Smooth muscle cell (in vitro differentiated cells): ENCODE results near the gene C8G. TPM values are rescaled to one million over a fixed set of nuclear protein-coding genes. Genes with fewer than 3 reads are reported as not detected.

ENCODE experiments used
- DNase-seq: peaks from one replicate; lab custom pipeline; 2025; ENCODE audit not compliant: unreplicated experiment; lab: John Stamatoyannopoulos, UW
- H2AFZ ChIP-seq: fragments of 200-600 bp; sonication (generic); 2 replicates; pipeline ENCODE4 v1.6.0; 2016; ENCODE audit warnings: antibody characterized with exemption, low read depth, mild to moderate bottlenecking
- H3F3A ChIP-seq: fragments of 200-600 bp; sonication (generic); 2 replicates; pipeline ENCODE4 v1.6.0; 2017; ENCODE audit warnings: antibody characterized with exemption, low read depth
- H3K27ac ChIP-seq: fragments of 200-600 bp; sonication (generic); 2 replicates; pipeline ENCODE4 v1.5.1; 2016; ENCODE audit warnings: low read depth, mild to moderate bottlenecking
- H3K27me3 ChIP-seq: fragments of 200-600 bp; sonication (generic); 2 replicates; pipeline ENCODE4 v1.6.1; 2016; ENCODE audit warnings: low read depth, mild to moderate bottlenecking
- H3K36me3 ChIP-seq: fragments of 200-600 bp; sonication (generic); 2 replicates; pipeline ENCODE4 v1.5.1; 2016; ENCODE audit warnings: low read depth
- H3K4me1 ChIP-seq: fragments of 200-600 bp; sonication (generic); 2 replicates; pipeline ENCODE4 v1.5.1; 2016; ENCODE audit warnings: low read depth
- H3K4me2 ChIP-seq: fragments of 200-600 bp; sonication (generic); 2 replicates; pipeline ENCODE4 v1.6.0; 2016; ENCODE audit warnings: mild to moderate bottlenecking
- H3K4me3 ChIP-seq: fragments of 200-600 bp; sonication (generic); 2 replicates; pipeline ENCODE4 v1.5.1; 2016; ENCODE audit warnings: mild to moderate bottlenecking
- H3K79me2 ChIP-seq: fragments of 200-600 bp; sonication (generic); 2 replicates; pipeline ENCODE4 v1.6.0; 2016; ENCODE audit warnings: low read depth, mild to moderate bottlenecking
- H3K9ac ChIP-seq: fragments of 200-600 bp; sonication (generic); 2 replicates; pipeline ENCODE4 v1.6.0; 2016; ENCODE audit warnings: low read depth
- H3K9me3 ChIP-seq: fragments of 200-600 bp; sonication (generic); replicated peaks from 2 replicates; pipeline ENCODE4 v1.5.1; 2016; ENCODE audit warnings: low read depth
- H4K20me1 ChIP-seq: fragments of 200-600 bp; sonication (generic); 2 replicates; pipeline ENCODE4 v1.6.0; 2016; ENCODE audit warnings: low read depth
- CTCF ChIP-seq: fragments of 200-600 bp; sonication (generic); IDR thresholded peaks from 2 replicates; pipeline ENCODE4 v1.5.1; 2017; ENCODE audit warnings: borderline replicate concordance, mild to moderate bottlenecking, antibody characterized with exemption; ENCODE audit not compliant: insufficient read depth, poor library complexity, severe bottlenecking
- WGBS: methylation state at CpG from one replicate; pipeline ENCODE4 v1.1.7; 2016; ENCODE audit warnings: low lambda C conversion rate; 5-methylcytosine and 5-hydroxymethylcytosine counted together
- polyA plus RNA-seq: library from polyadenylated mRNA; unstranded; fragments of >200 nt; fragmentation: Nextera tagmentation; extraction: Ambion mirVana; gene quantifications from 2 replicates; pipeline ENCODE4 v1.2.1, GENCODE V29; 2016
- total RNA-seq: library from RNA; depleted of rRNA; stranded (reverse); fragments of >200 nt; gene quantifications from 2 replicates; pipeline ENCODE4 v1.2.3, GENCODE V29; 2014

The C8G gene
- total and polyA plus RNA-seq, 2 experiments from 2014 or later: 1.4 TPM; not detected in 1

GRCh38 chr9:136977223-136977622 is 32.2 kb downstream of the C8G start, which contains the start of gene PTGDS:
TSS of gene PTGDS (plus strand) at chr9:136977504. CDS start at chr9:136977579, 75 bp downstream.
- Histone ChIP-seq H4K20me1 (peaks cover 9% of the 10 kb centered on the region), H2AFZ (peak within 1 kb of the TSS; percentile 89), H3K27me3 (no peaks in the 10 kb centered on the region), H3K4me3 (peak within 1 kb of the TSS; percentile 48), H3K36me3 (no peaks in the 10 kb centered on the region), H3F3A (no peaks in the 10 kb centered on the region), H3K9me3 (no peaks in the 10 kb centered on the region), H3K4me2 (peak within 1 kb of the TSS; percentile 82), H3K4me1 (peaks cover 4% of the 10 kb centered on the region), H3K79me2 (no peaks in the 10 kb centered on the region), H3K9ac (no peak within 1 kb of the TSS), H3K27ac (no peak within 1 kb of the TSS)
- peak; percentile 65 for DNase-seq
- TF ChIP-seq CTCF: no peak
- WGBS: 52% methylated on average over 10 of the region's 10 CpGs

DNA sequence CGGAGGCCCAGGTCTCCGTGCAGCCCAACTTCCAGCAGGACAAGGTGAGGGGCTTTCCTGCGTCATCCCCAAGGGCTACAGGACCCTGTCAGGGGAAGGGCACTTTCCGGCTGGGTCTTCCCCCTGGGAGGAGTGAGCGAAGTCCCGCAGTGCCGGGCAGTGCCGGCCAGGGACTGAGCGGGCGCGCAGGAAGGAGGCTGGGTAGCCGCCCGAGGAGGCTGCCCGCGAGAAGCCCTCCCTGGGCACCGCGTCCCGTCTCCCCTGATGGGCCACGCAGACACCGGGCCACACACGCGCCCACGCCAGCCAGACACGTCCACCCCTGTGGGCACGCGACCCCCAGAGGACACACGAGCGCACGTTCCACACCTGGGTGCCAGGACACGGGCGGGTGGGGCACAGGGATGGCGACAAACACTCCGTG is 32.6 kb downstream of the C8G start:
- H2AFZ ChIP-seq: peak overlapping the region; percentile 89
- H3K9ac ChIP-seq: no peak overlapping the region
- no peaks in the 10 kb centered on the region for H3K9me3 ChIP-seq
- H3K4me3 ChIP-seq: peak overlapping the region; percentile 48
- no peaks in the 10 kb centered on the region for H3F3A ChIP-seq
- no peaks in the 10 kb centered on the region for H3K79me2 ChIP-seq
- H3K27me3 ChIP-seq: no peaks in the 10 kb centered on the region
- peak overlapping the region; percentile 82 for H3K4me2 ChIP-seq
- no peak overlapping the region for H3K27ac ChIP-seq
- H3K36me3 ChIP-seq: no peaks in the 10 kb centered on the region
- peak; percentile 65 for DNase-seq
- 17% methylated on average over 33 of the region's 33 CpGs for WGBS
- no peak for TF ChIP-seq CTCF
- peaks cover 9% of the 10 kb centered on the region for H4K20me1 ChIP-seq
- H3K4me1 ChIP-seq: peaks cover 4% of the 10 kb centered on the region

- H2AFZ ChIP-seq: peak overlapping the region; percentile 89
- H3K79me2 ChIP-seq: no peaks in the 10 kb centered on the region
- H3K9ac ChIP-seq: no peak overlapping the region
- H3K4me3 ChIP-seq: peak overlapping the region; percentile 48
- peaks cover 4% of the 10 kb centered on the region for H3K4me1 ChIP-seq
- no peaks in the 10 kb centered on the region for H3K9me3 ChIP-seq
- H3K27ac ChIP-seq: no peak overlapping the region
- H3K4me2 ChIP-seq: peak overlapping the region; percentile 82
- peak; percentile 86 for DNase-seq
- H3K36me3 ChIP-seq: no peaks in the 10 kb centered on the region
- TF ChIP-seq CTCF: no peak
- H3F3A ChIP-seq: no peaks in the 10 kb centered on the region
- no peaks in the 10 kb centered on the region for H3K27me3 ChIP-seq
- under 1% methylated on average over 45 of the region's 78 CpGs for WGBS
- H4K20me1 ChIP-seq: peaks cover 9% of the 10 kb centered on the region
These were observed 33.2 kb downstream of the C8G start for GRCh38 chr9:136978073-136978864.
